GM19452 (cell line): ENCODE results near the gene CPVL.

Experiments
- ATAC-seq: cut with Tn5 transposase; IDR thresholded peaks from one replicate; pipeline ENCODE4 v1.9.1; 2021; ENCODE audit not compliant: unreplicated experiment

CPVL gene

GRCh38 chr7:29013082-29013695, 133.1 kb downstream of the CPVL start:
- no peak for ATAC-seq

GRCh38 chr7:29009947-29010346, 136.4 kb downstream of the CPVL start:
- ATAC-seq = no peak

GRCh38 chr7:29008590-29008989, 137.7 kb downstream of the CPVL start:
- ATAC-seq = no peak

GRCh38 chr7:29007127-29007526, 139.2 kb downstream of the CPVL start:
- ATAC-seq = no peak

GRCh38 chr7:29005829-29006228, 140.5 kb downstream of the CPVL start:
- ATAC-seq = no peak

- no peak for ATAC-seq
Measured at GRCh38 chr7:29005406-29005805, 140.9 kb downstream of the CPVL start.

- no peak for ATAC-seq
Measured at GRCh38 chr7:29003703-29004102, 142.6 kb downstream of the CPVL start.

GRCh38 chr7:29000717-29001076, 145.6 kb downstream of the CPVL start:
- ATAC-seq = no peak

- ATAC-seq = no peak
Measured at GRCh38 chr7:28999895-29000716, 146.2 kb downstream of the CPVL start.

GRCh38 chr7:28999427-28999826, 146.9 kb downstream of the CPVL start:
- ATAC-seq = no peak

GRCh38 chr7:28998105-28998504, 148.2 kb downstream of the CPVL start:
- ATAC-seq = no peak

- no peak for ATAC-seq
Measured at GRCh38 chr7:28996836-28997235, 149.5 kb downstream of the CPVL start.

GRCh38 chr7:28993371-28993770, 153.0 kb downstream of the CPVL start:
- no peak for ATAC-seq

- no peak for ATAC-seq
Measured at GRCh38 chr7:28992798-28993197, 153.5 kb downstream of the CPVL start.

GRCh38 chr7:28990200-28990960, 156.0 kb downstream of the CPVL start:
- no peak for ATAC-seq

GRCh38 chr7:28989211-28989980, 156.9 kb downstream of the CPVL start:
- no peak for ATAC-seq

- ATAC-seq = no peak
Measured at GRCh38 chr7:28988810-28989209, 157.5 kb downstream of the CPVL start.

- ATAC-seq = no peak
Measured at GRCh38 chr7:28988091-28988490, 158.2 kb downstream of the CPVL start.

GRCh38 chr7:28986765-28987110, 159.6 kb downstream of the CPVL start:
- ATAC-seq = no peak

- ATAC-seq = no peak
Measured at GRCh38 chr7:28986028-28986764, 160.1 kb downstream of the CPVL start.

GRCh38 chr7:28984631-28985030, 161.7 kb downstream of the CPVL start:
- ATAC-seq = no peak
